Hypothalamus (tissue), 51 donors: Measurements from ENCODE around the gene OR6M1.

ENCODE experiments used
- DNase-seq, 51 donors: peaks; one replicate each; lab custom pipeline; 2025; lab: John Stamatoyannopoulos, UW

The OR6M1 gene

GRCh38 chr11:123775715-123776549, 30.2 kb downstream of the OR6M1 start:
- DNase-seq: no peak

GRCh38 chr11:123775289-123775688, 30.9 kb downstream of the OR6M1 start:
- no peak for DNase-seq

DNA sequence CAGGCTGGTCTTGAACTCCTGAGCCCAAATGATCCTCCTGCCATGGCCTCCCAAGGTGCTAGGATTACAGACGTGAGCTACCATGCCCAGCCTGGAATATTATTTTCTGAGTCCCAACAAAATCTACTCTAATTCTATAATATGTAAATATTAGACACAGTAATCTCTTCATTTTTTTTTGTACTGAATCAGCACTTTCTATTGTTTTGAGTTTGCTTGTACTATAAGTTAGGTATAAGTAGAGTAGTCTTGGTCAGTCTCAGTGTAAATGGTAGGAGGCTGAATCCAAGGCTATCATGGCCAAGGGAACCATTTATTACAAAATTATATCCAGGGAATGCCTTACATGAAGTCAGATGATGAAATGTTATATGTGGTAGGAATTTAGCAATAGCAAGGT, 32.2 kb downstream of the OR6M1 start:
- DNase-seq: no peak

DNA sequence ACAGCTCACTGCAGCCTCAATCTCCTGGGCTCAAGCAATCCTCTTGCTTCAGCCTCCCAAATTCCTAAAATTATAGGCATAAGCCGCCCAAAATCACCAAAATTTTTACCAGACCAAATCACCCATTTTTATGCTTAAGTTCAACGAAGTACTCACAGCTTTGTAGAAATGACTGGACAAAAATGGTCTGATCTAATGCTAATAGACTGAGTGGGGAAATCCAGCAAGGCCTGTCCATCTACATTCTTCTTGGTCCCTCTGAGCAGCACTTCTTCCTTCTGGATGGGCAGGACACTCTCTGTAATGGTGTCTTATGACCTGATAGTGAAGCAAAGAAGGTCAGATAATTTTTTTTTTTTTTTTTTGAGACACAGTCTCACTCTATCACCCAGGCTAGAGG, 33.1 kb downstream of the OR6M1 start:
- no peak for DNase-seq

- DNase-seq: no peak
These were observed 34.5 kb downstream of the OR6M1 start for GRCh38 chr11:123771664-123772063.

DNA sequence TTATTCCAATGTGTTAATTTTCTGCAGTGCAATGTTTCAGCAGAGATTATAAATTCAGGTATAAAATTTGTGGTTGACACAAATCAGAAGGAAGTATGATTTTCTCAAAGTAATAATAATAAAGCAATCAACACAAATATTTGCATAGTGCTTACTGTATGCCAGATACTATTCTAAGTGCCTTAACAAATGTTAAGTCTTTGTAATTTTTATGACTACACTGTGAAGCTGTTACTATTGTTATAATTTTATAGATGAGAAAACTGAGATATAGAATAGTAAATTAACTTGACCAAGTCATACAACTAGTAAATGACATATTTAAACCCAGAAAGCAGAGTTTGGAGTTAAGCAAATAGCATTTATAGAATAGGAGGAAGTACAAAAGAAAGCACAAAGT, 35.4 kb downstream of the OR6M1 start:
- DNase-seq: no peak

- DNase-seq: no peak
These were observed 40.5 kb downstream of the OR6M1 start for GRCh38 chr11:123765601-123766000.

- DNase-seq: no peak
These were observed 43.7 kb downstream of the OR6M1 start for GRCh38 chr11:123762422-123762821.

DNA sequence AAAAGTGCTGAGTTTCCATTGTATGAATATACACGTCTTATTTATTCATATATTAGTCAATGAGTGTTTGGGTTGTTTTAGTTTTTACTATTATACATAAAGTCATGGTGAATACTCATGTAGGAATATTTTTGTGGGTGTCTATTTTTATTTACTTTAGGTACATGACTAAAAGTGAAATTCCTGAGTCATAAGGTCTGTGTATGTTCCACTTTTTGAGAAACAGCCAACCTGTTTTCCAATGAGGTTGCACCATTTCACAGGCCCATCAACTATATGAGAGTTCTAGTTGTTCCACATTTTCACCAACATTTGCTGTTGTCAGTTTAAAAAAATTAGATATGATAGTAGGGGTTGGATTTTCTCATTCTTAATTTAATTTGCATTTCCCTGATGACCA, 45.3 kb downstream of the OR6M1 start:
- DNase-seq: no peak

GRCh38 chr11:123757976-123758375, 48.2 kb downstream of the OR6M1 start:
- no peak for DNase-seq

GRCh38 chr11:123755813-123756212, 50.3 kb downstream of the OR6M1 start:
- no peak for DNase-seq
